ENCODE data around the gene SMIM10L1. TPM values are rescaled to one million over a fixed set of nuclear protein-coding genes. Genes with fewer than 3 reads are reported as not detected.

Gene SMIM10L1
- total and polyA plus RNA-seq, 11 donors = 12.9 to 24.5 (median 16.9) TPM

DNA sequence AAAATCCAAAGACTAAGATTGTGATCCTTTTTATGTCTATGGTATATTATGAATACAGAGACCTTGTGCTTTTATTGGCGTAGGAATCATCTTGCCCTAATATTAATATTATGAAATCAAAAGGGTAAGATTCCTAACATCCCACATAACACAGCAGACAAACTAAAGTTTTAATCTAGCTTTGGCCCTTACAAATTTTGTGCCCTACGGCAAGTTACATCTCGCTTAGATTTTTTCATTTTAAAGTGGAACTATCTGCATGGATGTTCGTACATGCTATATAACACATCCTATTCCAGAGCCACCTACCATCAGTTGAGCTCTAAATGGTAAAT is 217 bp upstream of the SMIM10L1 start:
- WGBS, 4 donors = 2 to 4% (median 3%) methylated on average over 4 of the region's 4 CpGs
- intact Hi-C loops (cut with DNase I) = loop anchor here in 1 of 10 donors (10.0 kb wide), 3 partner anchors 106 to 946 kb away; partner anchors contain the start of gene TAS2R46
- H3K9me3 ChIP-seq = no peaks in the 10 kb centered on the region
- H3K4me3 ChIP-seq = peak overlapping the region; percentile 44 to 97 (median 84)
- peak overlapping the region; percentile 93 to 99 (median 98) for H3K27ac ChIP-seq
- no peak for TF ChIP-seq CTCF (IDR thresholded peaks at IDR 0.05)
- TF ChIP-seq POLR2A (IDR thresholded peaks at IDR 0.05) = no peak
- peaks cover 0 to 9% (median 2%) of the 10 kb centered on the region in 9 donors for H3K36me3 ChIP-seq
- peaks cover 0 to 45% (median 34%) of the 10 kb centered on the region in 12 donors for H3K4me1 ChIP-seq
- no peak for DNase-seq
- no peak for ATAC-seq
- H3K27me3 ChIP-seq = no peaks in the 10 kb centered on the region

GRCh38 chr12:11171969-11172675 is 1.1 kb downstream of the SMIM10L1 start:
- intact Hi-C loops (cut with DNase I) = loop anchor here in 1 of 10 donors (10.0 kb wide), 3 partner anchors 107 to 947 kb away; partner anchors contain the start of gene TAS2R46
- Histone ChIP-seq H3K27ac (peak overlapping the region in 11 of 12 donors; percentile 93 to 99 (median 98)), H3K27me3 (no peaks in the 10 kb centered on the region), H3K4me3 (peak overlapping the region; percentile 44 to 97 (median 84)), H3K4me1 (peaks cover 0 to 45% (median 34%) of the 10 kb centered on the region in 12 donors), H3K9me3 (no peaks in the 10 kb centered on the region), H3K36me3 (peaks cover 0 to 5% (median 0%) of the 10 kb centered on the region in 9 donors)
- TF ChIP-seq POLR2A (IDR thresholded peaks at IDR 0.05) (no peak), CTCF (IDR thresholded peaks at IDR 0.05) (no peak)
- ATAC-seq = no peak
- DNase-seq = no peak
- WGBS, 4 donors = 3 to 5% (median 4%) methylated on average over 10 of the region's 10 CpGs

- no peaks in the 10 kb centered on the region for H3K27me3 ChIP-seq
- 94 to 98% (median 97%) methylated on average over 2 of the region's 2 CpGs for WGBS, 4 donors
- H3K4me3 ChIP-seq = no peak overlapping the region
- intact Hi-C loops (cut with DNase I) = loop anchor here in 1 of 10 donors (10.0 kb wide), 3 partner anchors 109 to 949 kb away; partner anchors contain the start of gene TAS2R46
- DNase-seq (no peak), ATAC-seq (no peak)
- H3K27ac ChIP-seq = no peak overlapping the region
- no peak for TF ChIP-seq POLR2A (IDR thresholded peaks at IDR 0.05)
- no peak for TF ChIP-seq CTCF (IDR thresholded peaks at IDR 0.05)
- H3K4me1 ChIP-seq = peaks cover 0 to 37% (median 27%) of the 10 kb centered on the region in 12 donors
- peaks cover 0 to 1% (median 0%) of the 10 kb centered on the region in 9 donors for H3K36me3 ChIP-seq
- no peaks in the 10 kb centered on the region for H3K9me3 ChIP-seq
Observed at GRCh38 chr12:11174022-11174421, 3.0 kb downstream of the SMIM10L1 start.

DNA sequence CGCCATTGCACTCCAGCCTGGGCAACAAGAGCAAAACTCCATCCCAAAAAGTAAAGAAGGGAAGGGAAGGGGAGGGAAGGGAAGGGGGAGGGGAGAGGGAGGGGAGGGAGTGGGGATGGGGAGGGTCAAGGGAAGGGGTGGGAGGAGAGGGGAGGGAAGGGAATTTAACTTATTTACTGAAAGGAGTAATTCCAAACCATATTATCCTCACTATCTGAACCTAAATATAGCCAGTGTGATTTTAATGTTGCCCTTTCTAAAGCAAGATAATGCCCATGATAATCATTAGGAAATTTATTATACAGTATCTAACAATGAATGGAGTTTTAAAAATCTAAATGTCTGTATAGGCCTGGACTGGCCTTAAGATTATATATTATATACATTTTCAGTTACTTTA is 7.3 kb downstream of the SMIM10L1 start:
- no peaks in the 10 kb centered on the region for H3K36me3 ChIP-seq
- peaks cover 0 to 7% (median under 1%) of the 10 kb centered on the region in 12 donors for H3K4me1 ChIP-seq
- ATAC-seq (no peak), DNase-seq (no peak)
- H3K27ac ChIP-seq = no peak overlapping the region
- H3K9me3 ChIP-seq = no peaks in the 10 kb centered on the region
- H3K27me3 ChIP-seq = no peaks in the 10 kb centered on the region
- TF ChIP-seq CTCF (IDR thresholded peaks at IDR 0.05) (no peak), POLR2A (IDR thresholded peaks at IDR 0.05) (no peak)
- 97 to 100% (median 100%) methylated on average over 1 of the region's 1 CpG for WGBS, 4 donors
- intact Hi-C loops (cut with DNase I) = loop anchor here in 1 of 10 donors (10.0 kb wide), 3 partner anchors 113 to 953 kb away; partner anchors contain the start of gene TAS2R46
- H3K4me3 ChIP-seq = no peak overlapping the region
